NCI-H1694 (cell line): ENCODE measurements around the gene SCNM1.
"Not testable (repeated sequence)": the region's sequence is repeated elsewhere in the genome, so short reads cannot be mapped to it uniquely, and the experiment has no call there.

ENCODE experiments used
- DNase-seq: peaks from one replicate; lab custom pipeline; 2025; lab: John Stamatoyannopoulos, UW

The SCNM1 gene

DNA sequence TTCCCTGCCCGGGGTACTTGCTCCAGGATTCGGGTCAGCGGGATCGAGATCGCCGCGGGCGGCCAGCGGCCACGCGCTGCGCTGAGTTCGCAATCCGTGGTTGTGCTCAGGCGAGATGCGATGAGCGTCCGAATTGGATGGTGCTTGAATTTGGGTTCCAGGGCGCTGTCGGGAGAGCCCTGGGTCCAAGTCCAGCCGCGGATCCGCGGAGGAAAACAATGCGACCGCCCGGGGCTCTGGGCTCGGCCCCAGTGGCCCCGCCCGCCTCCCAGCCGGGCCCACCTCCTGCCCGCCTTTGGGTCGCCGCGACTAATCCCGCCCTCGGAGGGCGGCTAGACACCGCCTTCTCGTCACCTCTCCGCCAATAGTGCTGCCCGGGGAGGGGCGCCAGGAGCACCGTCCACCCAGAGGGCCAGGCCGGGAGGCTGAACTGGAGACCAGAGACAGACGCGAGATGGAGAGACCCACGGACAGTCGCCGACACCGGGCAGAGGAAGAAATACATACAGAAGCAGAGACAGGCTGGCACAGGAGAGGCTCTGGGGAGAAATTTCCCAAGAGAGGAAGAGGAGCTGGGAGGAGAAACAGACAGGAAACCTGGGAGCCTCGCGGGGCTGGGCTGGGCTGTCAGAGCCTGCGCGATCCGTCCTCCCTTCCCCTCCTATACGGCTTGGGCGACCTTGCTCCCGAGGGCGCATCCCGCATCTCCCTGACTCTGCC, 19.4 kb upstream of the SCNM1 start, which contains the start of gene SEMA6C:
SEMA6C (minus strand) TSS at position 220 of the 720 bp plus-strand sequence. CDS start 4,010 bp downstream, outside the sequence.
- DNase-seq, result peak; percentile 84

DNA sequence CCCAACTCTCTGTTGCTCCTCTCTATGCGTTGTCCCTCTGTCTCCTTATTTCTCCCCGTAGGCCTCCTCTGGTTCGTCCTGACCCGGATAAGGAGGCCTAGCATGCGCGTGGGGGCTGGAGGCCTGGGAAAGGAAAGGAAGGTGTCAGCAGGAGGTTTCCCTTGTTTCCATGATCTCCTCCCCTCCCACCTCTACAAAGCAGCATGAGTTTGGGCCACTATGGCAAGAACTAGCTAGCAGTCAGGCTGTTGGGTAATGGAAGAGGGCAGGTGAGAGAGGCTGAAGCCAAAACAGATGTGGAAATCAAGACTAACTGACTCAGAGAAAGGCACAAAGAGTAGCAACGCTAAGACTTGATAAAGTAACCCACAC, 18.8 kb upstream of the SCNM1 start:
- DNase-seq, result no peak

DNA sequence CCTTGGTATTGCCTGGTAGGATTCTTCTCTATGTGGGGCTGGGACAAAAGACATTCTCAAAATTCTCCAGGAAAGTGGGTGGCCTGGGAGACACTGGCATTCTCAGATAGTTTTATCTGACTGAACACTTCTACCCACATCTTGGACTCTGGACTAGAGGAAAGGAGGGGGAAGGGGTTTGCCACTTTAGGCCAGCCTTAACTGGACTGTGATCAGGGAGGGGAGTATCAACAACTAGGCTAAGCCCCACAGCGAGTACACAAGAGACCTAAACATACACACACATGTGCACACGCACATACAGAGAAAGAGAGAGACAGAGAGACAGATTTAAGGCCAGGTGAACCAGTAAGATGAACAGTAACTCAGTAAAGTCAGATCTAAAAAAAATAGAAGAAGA, 18.3 kb upstream of the SCNM1 start:
- DNase-seq, result no peak

DNA sequence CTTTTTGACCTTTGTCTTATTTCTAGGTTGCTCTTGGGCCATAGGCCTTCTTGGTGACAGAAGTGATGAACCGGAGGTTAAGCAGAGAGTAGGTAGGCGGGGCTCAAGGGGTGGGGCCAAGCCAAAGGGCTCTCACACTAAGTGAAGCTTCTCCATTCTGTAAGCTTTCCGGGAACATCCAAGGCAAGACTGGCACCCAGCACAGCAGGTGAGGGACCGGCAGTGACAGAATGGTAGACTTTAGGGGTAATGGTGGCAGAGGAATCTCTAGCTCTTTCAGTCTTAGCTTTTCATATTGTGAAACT, 9.5 kb upstream of the SCNM1 start, which contains the start of gene TNFAIP8L2:
TNFAIP8L2 (plus strand) TSS at position 135 of the 305 bp plus-strand sequence. CDS start 2,049 bp downstream, outside the sequence.
- no peak for DNase-seq

DNA sequence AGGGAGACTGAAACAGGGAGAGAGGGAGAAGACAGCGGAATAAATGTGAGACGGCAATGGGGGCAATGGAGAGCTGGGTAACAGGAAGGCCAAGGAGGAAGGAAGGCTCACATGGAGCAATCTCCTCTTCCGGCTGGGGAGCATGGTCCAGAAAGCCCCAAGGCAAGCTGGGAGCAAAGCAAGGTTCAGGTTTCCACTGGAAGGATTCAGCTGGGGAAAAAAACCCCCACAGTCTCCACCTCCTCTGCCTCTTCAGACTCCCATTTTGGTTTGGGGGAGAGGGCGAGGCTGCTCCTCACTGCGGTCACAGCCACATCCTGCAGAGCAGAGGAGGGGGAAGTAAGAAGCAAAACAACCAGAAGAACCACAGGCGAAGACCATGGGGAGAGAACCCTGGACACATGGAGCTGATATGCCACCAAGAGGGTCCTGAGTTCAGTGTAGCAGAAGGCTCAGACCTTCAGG, 8.8 kb upstream of the SCNM1 start:
- DNase-seq, result no peak

DNA sequence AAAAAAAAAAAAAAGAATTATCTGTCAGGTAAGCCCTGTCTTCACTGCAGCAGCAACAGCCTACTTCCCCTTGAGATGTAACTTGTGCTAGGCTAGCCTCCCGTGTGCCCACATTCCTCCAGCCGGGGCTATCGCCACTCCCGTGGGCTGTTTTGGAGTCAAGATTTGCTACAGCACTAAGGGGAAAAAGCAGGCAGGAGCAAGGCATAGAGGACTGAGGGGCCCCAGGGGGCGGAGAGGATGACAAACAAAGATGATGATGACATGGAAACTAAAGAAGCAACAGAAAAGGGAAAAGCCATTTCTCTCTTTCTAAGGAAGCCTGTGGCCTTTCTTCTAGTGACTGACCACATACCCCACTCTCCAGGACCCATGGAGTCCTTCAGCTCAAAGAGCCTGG, 7.6 kb upstream of the SCNM1 start:
- no peak for DNase-seq

DNA sequence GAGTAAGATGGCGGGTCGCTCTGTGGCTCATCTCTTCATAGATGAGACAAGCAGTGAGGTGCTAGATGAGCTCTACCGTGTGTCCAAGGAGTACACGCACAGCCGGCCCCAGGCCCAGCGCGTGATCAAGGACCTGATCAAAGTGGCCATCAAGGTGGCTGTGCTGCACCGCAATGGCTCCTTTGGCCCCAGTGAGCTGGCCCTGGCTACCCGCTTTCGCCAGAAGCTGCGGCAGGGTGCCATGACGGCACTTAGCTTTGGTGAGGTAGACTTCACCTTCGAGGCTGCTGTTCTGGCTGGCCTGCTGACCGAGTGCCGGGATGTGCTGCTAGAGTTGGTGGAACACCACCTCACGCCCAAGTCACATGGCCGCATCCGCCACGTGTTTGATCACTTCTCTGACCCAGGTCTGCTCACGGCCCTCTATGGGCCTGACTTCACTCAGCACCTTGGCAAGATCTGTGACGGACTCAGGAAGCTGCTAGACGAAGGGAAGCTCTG, 7.1 kb upstream of the SCNM1 start:
- no peak for DNase-seq

DNA sequence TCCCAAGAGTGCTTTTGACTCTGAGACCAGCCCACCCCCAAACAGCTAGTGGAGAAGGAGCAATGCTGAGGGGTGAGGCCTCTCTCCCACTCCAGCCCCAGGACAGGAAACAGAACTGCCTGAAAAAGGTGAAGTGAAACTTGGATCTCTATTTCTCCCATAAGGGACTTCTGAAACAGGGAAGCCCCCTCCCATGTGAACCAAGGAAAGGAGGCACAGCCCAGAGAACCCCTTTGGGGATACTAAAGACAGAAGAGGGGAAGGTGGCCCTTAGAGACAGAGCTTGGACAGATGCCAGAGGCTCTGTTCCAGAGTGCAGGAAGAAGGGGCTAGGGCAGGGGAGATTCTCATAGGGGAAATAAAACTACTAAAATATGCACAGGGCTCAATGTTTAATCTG, 6.6 kb upstream of the SCNM1 start:
- no peak for DNase-seq

DNA sequence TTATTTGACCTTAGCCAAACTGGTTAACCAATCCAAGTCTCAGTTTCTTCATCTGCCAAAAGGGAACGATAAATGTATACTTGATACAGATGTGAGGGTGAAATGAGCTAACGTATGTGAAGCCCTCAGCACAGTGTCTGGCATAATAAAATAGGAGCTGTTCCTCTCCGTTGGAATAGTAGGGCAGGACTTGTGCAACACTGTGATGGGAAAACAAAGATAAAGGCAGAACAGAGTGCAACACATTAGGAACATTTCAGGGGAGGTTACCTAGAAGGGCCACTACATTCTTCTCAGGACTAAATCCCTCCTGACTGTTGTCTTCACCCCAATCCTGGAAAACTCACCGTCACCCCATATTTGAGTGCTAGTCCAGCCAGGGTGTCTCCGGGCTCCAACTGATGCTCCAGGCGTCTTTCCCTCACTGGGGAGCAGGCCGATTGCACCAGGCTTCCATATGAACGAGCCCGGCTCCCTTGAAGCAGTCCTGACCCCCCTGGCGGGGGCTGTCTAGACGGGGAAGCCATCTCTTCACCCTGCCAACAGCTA, 1.1 kb upstream of the SCNM1 start:
- no peak for DNase-seq

DNA sequence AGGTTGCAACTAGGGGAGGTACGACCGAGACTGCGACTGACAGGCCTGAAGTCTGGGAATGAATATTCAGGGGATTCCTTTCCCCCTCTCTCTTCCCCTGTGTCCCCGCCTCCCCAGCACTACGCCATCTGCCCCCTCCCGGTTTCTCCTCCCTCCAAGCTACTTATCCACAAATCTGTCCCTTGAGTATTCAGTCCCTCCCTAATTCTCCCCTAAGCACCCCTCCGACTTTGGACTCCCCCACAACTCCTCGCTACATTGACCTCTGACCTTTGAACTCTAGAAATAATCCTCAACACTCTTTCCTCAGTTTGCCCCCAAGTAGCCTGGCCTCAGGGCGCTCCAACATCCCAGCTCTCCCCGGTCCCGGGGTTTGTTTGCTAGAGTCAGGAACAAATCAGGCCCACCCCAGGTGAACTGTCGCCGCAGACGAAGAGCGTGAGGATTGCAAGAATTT, 635 bp upstream of the SCNM1 start:
- peak; percentile 51 for DNase-seq

DNA sequence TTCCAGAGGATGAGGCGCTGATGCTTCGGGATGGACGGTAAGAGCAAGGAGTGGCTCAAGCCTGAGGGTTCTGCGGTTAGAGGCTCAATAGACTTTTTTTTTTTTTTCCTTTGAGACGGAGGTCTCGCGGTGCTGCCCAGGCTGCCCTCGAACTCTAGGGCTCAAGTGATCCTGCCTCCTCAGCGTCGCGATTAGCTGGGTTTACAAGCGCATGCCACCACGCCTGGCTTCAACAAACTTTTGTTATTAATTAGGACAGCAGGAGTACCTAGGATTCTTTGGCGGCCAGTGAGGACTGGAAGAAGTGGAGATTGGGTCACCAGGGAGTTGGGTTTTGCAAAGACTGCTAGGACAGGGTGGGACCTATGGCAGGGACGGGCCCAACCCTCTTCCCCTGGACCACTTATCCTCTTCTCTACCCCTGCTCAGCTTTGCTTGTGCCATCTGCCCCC, 587 bp downstream of the SCNM1 start:
- DNase-seq, result no peak

DNA sequence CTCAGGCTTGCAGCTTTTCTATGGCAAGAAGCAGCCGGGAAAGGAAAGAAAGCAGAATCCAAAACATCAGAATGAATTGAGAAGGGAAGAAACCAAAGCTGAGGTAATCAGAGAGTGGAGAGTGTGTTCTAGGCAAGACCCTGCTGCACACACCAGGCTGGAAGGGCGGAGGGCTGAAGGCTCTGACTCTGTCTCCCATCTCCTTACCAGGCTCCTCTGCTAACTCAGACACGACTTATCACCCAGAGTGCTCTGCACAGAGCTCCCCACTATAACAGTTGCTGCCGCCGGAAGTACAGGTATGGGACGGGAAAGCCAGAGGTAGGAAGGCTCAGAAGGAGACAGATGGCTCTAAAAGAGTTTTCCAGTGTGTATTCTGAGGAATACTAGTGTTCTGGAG, 1.2 kb downstream of the SCNM1 start:
- DNase-seq, result no peak

DNA sequence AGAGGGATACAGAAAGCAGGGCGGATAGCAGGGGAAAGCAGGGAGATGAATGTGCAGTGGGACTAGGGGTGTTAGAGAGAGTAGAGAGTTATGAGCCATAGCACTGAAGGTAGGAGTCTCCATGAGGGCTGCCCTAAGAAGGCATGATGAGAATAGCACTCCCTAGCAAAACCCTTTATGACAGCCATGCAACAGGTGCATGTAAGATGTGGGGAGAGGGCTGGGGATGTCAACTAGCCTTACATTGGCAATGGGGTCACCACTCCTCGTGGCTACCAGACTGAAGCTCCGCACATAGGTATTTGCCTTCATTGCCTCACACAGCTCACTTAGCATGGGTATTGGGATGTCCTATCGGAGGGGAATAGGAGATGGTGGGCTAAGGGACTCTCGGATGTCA, 5.2 kb downstream of the SCNM1 start:
- no peak for DNase-seq

DNA sequence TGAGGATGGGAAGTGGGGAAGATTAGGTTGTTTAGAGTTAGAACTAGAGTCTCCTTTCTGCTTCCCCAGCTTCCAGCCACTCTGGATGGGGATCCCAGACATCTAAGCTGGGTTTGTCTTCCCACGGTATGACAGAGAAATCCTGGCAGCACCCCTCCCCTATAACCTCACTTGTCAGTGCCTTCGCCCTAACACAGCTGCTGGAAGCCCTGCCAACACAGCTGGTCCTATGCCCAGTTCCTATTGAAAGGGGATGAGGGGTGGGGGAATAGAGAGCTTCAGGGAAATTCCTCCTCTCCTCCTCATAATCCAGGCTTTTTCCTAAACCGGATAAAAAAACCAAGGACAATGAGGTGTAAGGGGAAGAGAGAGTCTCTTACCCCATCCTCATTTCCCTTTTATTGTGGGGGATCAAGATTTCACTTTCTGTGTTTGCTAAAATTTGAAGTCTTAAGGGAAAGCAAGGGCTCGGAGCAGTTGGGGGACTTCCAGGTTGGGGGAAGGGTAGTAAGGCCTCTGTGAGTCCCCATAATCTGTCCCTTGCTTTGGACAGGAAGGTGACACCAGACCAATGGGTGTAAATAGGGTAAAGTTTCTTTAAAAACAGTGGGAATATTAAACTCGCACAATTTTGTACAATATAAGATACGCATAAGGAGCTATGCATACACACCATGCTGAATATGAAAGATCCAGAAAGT, 9.2 kb downstream of the SCNM1 start:
- no peak for DNase-seq

DNA sequence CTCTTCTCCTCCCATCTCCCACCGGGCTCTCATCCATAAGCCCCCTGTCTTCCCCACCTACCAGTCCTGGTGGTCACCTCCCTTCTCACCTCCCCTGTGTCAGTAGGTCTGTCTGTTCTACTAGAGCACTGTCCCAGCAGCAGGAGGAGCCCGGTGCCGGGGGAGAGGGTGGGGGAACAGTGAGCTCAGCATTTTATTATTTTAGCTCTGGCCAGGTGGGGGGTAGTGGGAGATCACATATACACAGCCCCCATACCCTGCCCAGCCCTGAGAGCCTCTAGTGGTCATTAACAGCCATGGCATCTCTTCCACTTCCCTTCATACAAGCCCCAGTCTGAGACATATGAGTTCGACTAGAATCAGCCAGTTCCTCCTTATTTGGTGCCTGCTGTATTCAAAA, 9.9 kb downstream of the SCNM1 start, which contains the start of gene TMOD4:
TMOD4 (minus strand) TSS at position 119 of the 400 bp plus-strand sequence. CDS start 1,106 bp downstream, outside the sequence.
- peak; percentile 27 for DNase-seq

DNA sequence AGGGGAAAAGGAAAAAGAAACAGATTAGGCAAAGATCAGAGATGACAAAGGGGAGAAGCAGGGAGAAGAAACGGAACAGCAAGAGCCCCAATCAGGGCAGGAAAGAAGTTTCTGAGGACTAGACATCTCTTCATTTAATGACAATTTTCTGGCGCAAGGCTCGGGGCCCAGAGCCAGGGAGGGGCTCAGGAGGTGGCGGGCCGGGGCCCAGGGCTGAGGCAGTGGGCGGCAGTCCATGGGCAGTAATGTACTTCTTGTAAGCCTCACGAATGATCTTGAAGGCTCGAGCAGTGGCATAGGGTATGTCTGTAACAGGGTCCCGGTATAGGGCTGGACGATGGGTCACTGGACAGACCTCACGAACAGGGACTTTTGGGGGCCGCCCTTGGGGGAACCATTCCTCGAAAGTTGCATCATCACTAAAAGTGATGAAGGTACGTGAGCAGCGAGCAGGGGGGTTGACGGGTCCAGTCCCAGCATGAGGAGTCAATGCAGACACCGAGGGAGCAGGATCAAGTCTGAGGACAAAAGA, 10.6 kb downstream of the SCNM1 start:
- DNase-seq, result no peak

DNA sequence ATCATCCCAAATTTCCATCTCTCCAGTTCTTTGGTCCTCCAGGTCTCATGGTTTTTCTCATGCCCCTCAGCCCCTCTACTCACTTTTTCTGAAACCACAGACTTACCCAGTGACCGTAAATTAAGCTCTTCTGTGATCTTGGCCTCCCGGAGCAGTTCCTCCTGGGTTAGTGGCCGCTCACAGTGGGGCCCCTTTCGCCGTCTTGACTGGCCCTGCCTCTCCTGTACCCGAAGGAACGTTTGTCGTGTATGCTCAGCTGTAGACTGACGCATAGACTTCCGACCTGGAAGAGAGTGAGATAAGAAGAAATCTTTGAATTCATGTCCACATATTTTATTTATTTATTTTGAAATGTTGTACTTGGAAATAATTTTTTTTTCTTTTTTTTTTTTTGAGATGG, 18.3 kb downstream of the SCNM1 start:
- no peak for DNase-seq

DNA sequence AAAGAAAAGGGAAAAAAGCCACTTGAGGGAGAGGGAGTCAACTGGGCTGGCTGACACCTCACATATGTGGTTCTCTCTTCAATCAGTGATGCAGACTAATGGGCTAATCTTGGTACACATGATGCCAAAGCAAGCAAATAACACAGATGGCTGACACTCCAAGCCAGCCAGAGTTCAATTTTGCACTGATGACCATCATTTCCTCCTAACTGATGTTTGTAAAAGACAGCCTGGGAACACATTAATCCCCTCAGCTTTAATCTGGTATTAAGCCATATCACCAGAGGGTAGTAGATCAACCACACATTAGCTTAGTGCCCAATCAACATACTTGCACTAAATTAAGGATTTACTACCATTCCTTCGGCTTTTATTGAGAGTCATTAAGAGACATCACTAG, 21.3 kb downstream of the SCNM1 start:
- DNase-seq, result peak; percentile 52

DNA sequence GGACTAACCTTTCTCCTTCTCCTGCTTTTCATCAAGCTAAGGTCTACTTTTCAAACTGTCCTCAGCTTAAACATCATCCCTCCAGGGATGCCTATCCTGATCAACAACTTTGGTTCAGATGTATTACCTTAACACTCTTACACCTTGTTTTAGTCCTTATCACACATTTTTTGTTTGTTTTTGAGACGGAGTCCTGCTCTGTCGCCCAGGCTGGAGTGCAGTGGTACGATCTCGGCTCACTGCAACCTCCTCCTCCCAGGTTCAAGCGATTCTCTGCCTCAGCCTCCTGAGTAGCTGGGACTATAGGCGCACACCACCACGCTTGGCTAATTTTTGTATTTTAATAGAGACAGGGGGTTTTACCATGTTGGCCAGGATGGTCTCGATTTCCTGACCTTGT, 22.7 kb downstream of the SCNM1 start:
- not testable (repeated sequence) for DNase-seq

DNA sequence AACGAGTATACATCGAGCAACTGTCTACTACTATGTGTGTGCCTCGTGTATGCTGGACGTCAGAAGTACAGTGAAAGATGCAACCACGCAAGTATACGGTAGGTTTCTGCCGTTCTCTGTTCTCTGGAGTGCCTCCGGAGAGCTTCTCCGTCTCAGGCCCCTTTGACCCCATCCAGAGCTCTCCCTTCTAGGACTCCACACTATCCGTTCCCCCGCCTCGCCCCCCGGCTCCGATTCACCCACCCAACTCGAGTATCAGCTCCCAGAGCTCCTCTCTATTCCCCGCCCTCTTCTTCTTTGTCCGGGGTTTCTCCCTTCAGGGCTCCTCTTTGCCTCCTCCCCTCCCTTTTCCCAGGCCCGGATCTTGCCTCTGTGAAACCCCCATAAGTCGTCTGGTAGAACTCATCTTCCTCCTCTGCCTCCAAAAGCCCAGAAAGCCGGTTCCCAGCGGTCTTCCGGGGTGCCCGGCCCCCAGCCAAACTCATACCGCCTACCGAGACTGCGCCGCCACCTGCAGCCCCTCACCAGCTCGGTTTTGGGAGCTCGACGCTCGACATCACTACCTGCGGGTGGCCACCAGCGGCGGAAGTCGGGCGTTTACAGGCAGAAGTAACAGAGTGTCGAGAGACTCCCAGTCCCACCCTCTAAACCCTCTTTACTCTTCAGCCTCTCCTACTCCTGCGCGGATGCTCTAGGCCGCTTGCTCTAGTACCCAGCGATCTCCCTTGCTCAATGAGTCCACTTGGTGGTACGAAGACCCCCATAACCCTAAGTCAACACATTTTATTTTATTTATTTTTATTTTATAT, 23.9 kb downstream of the SCNM1 start, which contains the start of gene VPS72:
VPS72 (minus strand) TSS at position 561 of the 809 bp plus-strand sequence; CDS start at position 485, 76 bp downstream.
- DNase-seq, result peak; percentile 96

DNA sequence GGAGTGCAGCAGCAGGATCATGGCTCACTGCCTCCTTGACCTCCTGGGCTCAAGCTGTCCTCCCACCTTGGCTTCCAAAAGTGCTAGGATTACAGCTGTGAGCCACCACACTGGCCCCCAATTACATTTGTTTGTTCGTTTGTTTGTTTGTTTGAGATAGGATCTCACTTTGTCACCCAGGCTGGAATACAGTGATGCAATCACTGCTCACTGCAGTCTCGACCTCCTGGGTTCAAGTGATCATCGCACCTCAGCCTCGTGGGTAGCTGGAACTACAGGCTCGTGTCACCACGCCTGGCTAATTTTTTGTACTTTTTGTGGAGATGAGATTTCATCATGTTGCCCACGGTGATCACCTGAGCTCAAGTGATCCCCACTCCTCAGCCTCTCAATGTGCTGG, 26.1 kb downstream of the SCNM1 start:
- no peak for DNase-seq
